Islet precursor cell (in vitro differentiated cells): Measurements from ENCODE around the gene ADPRHL1.
"Not testable (repeated sequence)": the region's sequence is repeated elsewhere in the genome, so short reads cannot be mapped to it uniquely, and the experiment has no call there.

Experiments used
- DNase-seq: peaks from one replicate; pipeline ENCODE4 v3.0.0-alpha.2; 2018

Gene ADPRHL1

DNA sequence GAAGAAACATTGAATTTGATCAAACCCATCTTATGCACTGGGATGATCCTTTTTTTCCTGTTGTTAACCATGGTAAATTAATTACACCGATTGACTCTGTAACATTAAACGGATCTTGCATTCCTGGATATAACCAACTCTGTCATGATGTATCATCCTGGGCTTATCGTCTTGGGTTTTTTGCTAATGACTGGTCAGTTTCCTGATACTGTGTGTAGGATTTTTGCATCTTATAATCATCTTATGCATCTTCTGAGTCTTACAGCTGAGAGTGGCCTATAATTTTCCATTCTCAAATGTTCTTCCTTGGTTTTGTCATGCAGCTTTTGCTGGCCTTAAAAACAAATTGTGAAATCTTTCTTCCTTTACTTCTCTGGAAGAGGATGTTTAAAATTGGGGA, 24.4 kb upstream of the ADPRHL1 start:
- no peak for DNase-seq

GRCh38 chr13:113476811-113477210, 23.5 kb upstream of the ADPRHL1 start:
- DNase-seq, result no peak

DNA sequence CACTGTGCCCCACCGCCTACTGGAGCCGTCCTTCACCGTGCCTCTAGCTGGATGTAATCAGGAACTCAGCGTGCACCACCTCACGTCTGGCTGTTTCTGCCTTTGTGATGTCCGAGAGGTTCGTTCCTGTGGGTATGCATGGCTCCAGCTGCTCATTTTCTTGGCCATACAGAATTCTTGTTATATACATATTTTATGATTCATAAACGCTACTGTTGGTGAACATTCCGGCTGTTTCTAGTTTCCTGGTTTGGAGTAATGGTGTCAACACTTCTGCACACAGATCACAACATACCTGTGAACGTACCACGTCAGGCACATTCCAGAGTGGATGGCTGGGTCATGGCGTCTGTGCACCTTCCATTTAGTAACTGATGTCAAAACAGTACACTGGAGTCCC, 22.6 kb upstream of the ADPRHL1 start:
- DNase-seq, result no peak

GRCh38 chr13:113475280-113475679, 22.0 kb upstream of the ADPRHL1 start:
- DNase-seq, result no peak

GRCh38 chr13:113474179-113474578, 20.9 kb upstream of the ADPRHL1 start:
- DNase-seq, result peak; percentile 74

DNA sequence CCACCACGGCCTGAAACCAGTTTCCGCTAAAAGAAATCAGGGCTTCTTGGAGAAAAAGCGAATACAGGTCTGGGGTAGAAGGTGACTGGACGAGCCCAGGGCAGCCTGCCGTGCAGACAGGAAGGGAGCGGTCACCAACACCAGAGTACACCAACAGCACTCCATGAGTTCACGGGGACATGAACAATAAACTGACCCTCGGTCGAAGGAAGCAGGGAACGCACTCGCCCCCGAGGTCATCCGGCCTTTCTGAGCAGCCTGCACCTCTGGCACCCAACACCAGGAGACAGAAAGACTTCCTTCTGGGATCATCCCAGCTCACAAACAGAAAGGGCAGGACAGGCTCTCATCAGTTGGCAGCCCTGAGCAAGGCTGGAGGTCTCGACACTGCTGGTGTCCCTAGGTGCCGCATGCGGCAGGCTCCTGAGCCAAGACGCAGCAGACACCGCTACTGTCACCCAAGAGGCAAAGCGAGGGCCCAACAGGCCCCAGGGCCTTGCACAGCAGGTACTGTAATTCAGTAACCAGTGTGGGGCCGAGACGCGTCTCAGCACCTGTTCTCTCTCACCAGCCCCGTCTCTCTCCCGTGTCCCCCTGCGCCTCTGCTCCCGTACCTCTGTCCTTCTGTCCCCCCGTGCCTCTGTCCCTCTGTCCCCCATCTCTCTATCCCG, 19.2 kb upstream of the ADPRHL1 start:
- DNase-seq, result no peak

DNA sequence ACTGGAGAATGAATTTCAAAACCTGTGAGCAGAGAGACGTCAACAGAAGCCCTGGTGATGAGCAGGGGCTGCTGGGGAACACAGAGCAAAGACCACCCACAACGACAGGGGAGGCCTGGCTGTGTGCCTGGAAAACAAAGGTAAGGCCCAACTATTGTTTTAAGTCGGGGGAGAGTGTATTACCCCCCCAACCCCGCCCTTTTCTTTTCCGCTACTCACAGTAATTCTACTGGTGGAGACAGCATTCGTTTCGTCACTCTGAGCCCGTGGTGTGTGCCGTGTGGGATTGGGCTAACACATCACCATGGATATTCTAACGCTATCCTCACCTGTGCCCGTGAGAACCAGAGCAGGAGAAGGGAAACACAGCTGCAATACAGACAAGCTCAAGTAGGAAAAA, 18.6 kb upstream of the ADPRHL1 start:
- DNase-seq, result no peak

- DNase-seq, result not testable (repeated sequence)
Measured at GRCh38 chr13:113470635-113471163, 17.4 kb upstream of the ADPRHL1 start.

- DNase-seq, result no peak
Measured at GRCh38 chr13:113470073-113470472, 16.8 kb upstream of the ADPRHL1 start.

- DNase-seq, result no peak
Measured at GRCh38 chr13:113469582-113469981, 16.3 kb upstream of the ADPRHL1 start.

DNA sequence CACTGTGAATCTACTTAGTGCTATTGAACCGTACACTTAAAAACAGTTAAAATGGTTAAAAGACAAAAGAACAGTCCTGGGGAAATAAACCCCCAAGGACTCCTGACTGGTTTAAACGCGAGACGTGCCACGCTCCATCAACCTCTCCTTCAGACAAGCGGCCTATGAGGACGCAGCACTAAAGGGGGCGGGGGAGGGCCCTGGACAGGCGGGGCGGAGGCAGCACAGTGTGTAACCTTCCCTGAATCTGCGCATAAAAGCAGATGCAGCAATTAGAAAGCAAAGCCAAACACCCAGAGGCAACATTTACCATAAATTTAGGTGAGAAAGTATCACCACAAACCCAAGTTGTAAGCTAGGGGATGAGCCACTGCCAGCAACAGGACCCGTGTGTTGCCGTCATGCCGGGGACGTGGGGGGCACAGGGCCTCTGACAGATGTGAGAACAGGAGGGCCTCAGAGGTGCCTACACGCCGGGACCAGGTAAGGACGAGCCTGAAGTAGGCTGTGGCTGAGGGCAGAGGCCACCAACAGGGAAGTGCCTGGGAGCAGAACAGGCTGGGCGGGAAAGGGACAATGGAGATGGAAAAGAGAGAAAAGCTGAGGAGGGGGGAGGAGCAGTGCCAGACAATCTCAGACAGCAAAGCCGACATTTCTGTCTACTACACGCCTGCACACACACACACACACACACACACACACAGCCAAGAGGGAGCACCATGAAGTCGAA, 15.3 kb upstream of the ADPRHL1 start:
- peak; percentile 75 for DNase-seq

DNA sequence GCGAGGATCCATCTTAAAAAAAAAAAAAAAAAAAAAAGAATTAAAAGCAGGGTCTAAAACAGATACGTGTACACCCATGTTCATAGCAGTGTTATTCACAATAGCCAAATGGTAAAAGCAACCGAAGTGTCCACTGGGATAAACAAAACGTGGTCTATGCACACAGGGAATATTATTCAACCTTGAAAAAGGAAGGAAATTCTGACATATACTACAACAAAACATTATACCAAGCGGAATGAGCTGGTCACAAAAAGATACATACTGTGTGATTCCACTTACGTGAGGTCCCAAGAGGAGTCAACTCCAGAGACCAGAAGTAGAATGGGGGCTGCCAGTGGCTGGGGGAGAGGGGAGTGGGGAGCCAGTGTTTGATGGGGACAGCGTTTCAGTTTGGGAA, 14.7 kb upstream of the ADPRHL1 start:
- no peak for DNase-seq

DNA sequence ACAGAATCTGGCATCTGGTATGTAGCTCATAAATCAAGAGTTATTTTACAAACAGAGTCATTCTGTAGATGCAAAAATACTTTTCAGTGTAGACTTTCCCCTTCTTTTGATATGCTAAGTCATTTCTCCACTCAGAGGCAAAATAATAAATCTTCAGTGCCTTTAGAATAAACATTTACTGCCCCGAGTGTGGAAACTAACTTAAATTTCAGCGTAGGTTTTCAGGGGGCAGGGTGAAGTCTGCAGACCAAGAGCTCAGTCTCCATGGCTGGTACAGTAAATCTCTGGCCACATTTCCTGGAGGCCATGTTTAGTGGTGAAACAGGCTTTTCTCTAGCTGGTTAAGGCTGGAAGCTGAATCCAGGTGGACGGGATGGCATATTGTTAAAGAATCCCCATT, 13.1 kb upstream of the ADPRHL1 start:
- no peak for DNase-seq

DNA sequence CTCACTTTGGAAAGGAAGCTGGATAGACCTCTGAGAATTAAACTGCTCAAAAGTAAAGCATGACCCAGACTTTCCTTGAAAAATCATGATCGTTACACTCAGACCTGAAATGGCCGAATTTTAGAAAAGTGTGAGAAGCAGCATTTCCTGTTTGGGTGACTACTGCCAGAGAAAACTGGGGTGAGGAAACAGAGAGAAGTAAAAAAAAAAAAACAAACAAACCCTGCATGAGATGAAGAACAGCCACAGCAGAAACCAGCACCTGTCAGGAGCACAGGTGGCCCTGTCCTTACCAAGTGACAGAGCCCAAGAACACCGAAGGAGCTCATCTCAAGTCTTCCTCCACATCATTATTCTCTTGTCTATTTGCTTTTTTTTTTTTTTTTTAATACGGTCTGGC, 12.0 kb upstream of the ADPRHL1 start:
- DNase-seq, result no peak

GRCh38 chr13:113464476-113464875, 11.2 kb upstream of the ADPRHL1 start:
- DNase-seq, result no peak

- no peak for DNase-seq
Measured at GRCh38 chr13:113461022-113461751, 7.9 kb upstream of the ADPRHL1 start.

- DNase-seq, result no peak
Measured at GRCh38 chr13:113460599-113460998, 7.3 kb upstream of the ADPRHL1 start.

GRCh38 chr13:113460064-113460555, 6.8 kb upstream of the ADPRHL1 start:
- DNase-seq, result no peak

GRCh38 chr13:113458253-113459065, 5.2 kb upstream of the ADPRHL1 start:
- peak; percentile 69 for DNase-seq

- no peak for DNase-seq
Measured at GRCh38 chr13:113457510-113457909, 4.2 kb upstream of the ADPRHL1 start.

DNA sequence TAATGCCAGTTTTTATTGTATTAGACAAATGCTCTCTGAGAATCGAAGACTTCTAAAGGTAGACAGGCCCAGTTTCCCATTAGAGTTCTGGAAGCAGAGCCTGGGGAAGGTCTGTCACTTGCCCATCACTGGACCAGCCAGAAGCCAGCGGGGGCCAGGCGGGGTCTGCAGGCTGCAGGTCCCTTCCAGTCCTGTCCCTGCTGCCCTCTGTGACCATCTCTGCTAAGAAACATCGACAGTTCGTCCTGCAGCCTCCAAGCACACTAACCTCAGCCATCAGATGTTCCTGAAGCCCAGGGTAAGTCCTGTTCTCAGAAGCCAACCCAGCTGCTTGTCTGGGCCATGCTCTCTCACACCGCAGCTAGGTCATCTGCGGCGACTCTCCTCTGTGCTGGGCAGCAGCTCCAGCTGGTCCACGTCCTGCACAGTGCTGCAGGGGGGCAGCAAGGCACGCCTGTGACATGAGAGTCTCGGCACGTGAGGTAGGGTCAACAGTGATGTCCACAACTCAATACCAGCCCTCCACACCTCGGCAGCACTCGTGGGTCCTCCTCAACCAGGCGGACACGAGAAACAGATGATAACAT, 2.9 kb upstream of the ADPRHL1 start:
- no peak for DNase-seq

GRCh38 chr13:113455384-113455783, 2.1 kb upstream of the ADPRHL1 start:
- DNase-seq, result no peak
